Mesenteric fat pad (tissue), 1 donor: ENCODE data around the gene LIMS2. TPM values are rescaled to one million over a fixed set of nuclear protein-coding genes. Genes with fewer than 3 reads are reported as not detected.

Experiments used
- DNase-seq: peaks from one replicate; pipeline ENCODE4 v3.0.0-alpha.2; 2020; ENCODE audit warnings: low spot score
- total RNA-seq: library from RNA; stranded (reverse); fragmentation: NEBNext Ultra II Directional; extraction: Animal tissue kit (Norgen Biotek cat#: 25700); gene quantifications from one replicate; pipeline ENCODE4 v1.2.1, GENCODE V29; 2021
- donor health status: DM: yes; HTN: yes; CAD: no.

LIMS2 gene
- total RNA-seq, 1 donor from 2014 or later, result 70.6 TPM

DNA sequence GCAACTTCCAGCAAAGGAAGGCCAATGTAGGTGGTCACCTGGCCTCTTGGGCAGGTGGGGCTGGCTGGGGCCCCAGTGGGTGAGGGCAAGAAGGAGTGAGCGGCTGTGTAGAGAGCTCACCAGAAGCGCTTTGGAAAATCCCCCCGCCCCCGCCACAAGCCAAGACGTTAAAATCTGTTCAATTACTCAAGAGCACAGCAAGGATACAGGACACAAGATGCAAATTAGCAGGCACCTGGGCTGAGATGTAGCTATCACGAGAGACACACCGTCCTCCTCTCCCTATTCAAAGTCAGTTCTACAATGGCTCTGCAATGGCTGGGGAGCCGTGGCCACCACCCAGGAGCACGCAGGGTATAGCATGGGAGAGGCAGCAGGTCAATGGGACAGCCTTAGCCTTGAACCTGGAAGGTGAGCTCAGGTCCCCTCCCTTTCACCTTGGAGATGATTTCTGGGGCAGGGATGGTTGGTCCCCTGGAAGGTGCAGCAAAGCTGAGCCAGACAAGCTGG, 67.9 kb downstream of the LIMS2 start:
- peak; percentile 28 for DNase-seq

DNA sequence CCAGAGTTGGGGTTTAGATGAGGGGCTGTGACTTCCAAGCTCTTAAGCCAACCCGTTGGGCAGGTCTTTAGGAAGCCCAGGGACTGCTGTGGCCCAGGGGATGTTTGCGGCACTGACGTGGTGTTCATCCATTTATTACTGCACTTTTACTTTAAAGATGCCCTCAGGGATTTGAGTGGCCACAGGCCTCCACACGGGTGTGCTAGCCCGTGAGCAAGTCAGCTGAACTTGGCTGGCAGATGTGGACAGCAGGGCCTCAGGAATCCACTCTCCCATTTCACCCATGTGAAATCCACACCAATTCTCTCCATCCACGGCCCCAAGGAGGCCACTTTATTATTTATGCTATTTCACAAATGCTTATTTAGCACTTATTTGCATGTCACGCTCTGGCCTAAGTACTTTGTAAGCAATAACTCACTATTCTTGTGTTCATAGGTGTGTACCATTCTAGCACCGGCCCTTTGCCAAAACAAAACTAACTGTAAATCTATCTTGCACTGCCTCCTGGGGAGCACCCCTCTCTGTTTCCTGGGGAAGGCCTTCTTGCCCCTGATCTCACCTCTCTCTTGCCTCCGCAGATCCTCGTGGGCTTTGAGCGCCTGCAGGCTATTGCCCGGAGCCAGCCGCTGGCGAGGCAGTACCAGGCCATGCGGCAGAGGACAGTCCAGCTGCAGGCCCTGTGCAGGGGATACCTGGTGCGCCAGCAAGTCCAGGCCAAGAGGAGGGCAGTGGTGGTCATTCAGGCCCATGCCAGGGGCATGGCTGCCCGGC, 68.5 kb downstream of the LIMS2 start:
- peak; percentile 86 for DNase-seq

DNA sequence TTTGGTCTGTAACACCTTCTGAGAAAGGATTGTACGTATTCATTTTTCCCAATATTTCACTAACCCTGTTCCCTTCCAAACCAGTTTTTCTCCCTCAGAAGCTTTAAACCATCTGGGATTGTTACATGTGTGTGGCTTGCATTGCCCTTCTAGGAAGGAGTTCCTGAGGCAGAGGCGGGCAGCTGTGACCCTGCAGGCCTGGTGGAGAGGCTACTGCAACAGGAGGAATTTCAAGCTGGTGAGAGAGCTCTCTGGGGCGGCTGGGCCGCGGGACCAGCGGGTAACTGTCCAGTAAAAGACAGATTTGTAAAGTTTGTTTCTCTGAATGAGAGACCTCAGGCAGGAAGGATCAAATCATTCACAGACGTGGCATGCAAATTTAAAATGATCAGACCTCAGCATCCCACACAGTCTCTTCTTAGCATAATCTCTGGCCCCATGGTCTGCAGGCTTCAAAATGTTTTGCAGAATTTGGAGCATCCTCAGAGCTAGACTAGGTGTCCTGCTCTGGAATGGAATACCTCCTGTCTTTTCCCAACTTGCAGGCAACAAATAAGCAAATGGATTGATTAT, 69.6 kb downstream of the LIMS2 start:
- peak; percentile 37 for DNase-seq

DNA sequence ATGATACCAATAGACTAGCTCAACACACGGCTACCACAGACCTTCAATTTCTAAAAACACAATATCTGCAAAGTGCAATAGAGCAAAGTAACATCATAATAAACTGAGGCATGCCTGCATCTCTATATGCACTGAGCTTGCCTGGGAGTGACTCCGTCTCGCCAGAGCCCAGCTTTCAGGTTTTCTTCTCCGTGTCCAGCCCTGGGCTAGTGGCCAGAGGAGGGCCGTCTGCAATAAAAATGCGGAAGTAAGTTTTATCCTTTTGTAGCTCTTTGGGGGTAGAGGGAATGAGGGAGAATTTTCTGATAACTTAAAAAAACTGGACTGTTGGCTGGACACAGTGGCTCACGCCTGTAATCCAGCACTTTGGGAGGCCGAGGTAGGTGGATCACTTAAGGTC, 70.3 kb downstream of the LIMS2 start:
- DNase-seq, result peak; percentile 55

DNA sequence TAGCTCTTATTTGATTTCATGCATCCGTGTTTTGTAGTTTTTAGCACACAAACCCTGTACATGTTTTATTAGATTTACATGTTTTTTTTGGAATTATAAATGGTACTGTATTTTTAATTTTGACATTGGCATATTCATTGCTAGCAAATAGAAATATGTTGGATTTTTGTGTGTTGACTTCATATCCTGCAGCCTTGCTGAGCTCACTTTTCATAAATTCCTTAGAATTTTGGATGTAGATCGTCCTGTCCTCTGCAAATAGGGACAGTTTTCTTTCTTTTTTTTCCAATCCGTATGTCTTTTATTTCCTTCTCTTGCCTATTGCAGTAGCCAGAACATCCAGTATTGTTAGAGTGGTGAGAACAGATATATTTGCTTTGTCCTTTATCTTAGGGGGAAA, 76.1 kb downstream of the LIMS2 start:
- no peak for DNase-seq

DNA sequence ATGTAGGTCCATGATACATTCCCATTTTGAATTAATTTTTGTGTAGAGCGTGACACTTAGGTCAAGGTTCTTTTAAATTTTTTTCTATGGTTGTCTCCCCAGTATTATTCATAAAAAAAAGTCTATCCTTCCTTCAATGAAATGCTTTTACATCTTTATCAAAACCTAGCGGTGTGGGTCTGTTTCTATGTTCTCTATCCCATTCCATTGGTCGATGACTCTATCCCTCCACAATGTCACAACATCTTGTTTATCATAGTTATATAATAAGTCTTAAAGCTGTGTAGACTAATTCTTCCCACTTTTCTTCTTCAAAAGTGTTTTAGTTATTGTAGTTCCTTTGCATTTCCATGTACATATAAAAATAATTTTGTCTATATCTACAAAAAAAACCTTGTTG, 76.6 kb downstream of the LIMS2 start:
- DNase-seq, result no peak

DNA sequence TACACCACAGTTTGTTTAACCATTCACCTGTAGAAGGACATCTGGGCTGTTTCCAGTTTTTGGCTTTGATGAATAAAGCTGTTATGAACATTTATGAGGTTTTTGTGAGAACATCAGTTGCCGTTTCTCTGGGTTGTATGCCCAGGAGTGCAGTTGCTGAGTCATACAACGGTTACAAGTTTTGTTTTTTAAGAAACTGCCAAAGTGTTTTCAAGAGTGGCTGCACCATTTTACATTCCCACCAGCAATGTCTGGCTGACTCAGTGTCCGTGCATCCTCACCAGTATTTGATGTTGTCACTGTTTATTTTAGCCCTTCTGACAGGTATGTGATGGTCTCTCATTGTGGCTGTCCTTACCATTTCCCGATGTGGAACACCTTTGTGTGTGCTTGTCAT, 77.3 kb downstream of the LIMS2 start:
- no peak for DNase-seq

DNA sequence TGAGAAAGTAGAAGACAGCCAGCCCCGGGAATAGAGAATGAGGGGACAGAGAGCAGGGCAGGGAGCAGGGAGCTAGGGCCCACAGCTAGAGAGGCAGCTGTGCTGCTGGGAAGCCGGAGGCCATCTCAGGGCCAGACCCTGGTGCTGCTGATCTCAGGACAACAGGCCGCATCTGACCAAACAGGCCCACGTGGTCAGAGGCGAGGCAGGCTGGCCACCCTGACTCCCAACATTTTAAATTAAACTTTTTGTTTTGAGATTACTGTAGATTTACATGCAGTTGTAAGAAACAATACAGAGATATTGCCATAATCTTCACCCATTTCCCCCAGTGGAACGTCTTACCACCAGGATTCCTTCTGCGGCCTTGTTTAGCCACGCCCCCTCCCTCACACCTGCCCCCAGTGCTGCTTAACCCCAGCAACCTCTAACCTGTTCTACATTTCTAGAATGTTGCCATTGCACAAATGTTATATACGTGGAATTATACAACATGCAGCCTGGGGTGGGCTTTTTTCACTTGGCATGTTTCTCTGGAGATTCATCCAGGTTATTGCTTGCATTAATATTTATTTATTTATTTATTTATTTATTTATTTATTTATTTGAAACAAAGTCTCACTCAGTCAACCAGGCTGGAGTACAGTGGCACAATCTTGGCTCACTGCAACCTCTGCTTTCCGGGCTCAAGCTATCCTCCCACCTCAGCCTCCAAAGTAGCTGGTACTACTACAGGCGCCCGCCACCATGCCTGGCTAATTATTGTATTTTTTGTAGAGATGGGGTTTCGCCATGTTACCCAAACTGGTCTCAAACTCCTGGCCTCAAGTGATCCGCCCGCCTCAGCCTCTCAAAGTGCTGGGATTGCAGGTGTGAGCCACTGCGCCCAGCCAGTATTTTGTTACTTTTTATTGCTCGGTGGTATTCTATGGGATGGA, 78.0 kb downstream of the LIMS2 start:
- peak; percentile 69 for DNase-seq

DNA sequence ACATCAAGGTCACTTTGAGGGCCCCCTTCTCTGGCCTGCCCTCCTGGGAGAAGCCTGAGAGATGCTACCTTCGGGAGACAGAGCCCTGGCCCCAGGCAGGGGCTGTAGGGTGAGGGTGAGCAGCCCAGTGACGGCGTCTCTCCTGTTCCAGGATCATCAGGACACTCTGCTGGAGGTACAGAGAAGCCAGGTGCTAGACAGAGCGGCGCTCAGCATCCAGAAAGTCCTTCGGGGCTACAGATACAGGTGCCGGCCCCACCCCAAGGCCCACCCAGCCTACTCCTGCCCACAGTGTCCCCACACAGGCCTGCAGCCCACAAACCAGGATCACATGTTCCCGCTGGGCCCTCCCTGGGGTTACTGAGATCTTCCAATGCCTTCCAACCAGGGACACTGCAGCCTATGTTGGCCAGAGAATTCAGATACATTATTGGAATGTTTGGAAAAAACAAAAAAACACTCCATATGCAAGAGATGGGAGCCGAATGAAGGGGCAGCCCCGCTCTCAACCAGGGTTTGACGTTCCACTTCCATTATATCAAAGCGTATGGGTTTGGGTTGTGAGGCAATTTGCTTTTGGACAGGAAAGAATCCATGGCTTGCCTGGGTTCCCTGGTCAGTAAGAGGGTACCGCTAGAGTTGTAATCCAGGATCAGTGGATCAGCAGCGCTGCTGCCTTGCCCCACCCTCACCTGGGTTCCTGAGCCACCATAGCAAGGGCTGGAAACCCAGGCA, 78.9 kb downstream of the LIMS2 start:
- DNase-seq, result peak; percentile 64

DNA sequence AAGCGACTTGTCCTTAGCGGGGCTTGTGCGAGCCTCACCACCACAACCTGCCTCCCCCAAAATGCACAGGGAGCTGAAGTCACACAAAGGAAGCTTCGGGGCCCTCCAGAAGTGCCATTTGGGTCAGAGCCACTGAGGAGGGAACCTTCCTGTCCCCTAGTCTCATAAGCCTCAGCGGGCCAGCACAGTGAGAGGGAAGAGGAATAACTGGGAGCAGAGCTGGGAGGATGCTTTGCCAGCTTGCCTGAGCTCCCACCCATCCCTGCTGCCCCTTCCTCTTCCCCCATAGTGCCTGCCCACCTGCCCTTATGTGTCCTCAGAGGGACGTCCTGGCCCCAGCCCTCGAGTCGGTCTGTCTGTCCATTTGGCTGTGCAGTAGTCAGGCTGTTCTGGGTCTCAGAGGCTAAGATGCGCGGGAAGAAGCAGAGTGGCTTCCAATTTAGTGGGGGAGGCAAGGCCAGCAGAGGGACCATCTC, 81.2 kb downstream of the LIMS2 start:
- DNase-seq, result peak; percentile 64

DNA sequence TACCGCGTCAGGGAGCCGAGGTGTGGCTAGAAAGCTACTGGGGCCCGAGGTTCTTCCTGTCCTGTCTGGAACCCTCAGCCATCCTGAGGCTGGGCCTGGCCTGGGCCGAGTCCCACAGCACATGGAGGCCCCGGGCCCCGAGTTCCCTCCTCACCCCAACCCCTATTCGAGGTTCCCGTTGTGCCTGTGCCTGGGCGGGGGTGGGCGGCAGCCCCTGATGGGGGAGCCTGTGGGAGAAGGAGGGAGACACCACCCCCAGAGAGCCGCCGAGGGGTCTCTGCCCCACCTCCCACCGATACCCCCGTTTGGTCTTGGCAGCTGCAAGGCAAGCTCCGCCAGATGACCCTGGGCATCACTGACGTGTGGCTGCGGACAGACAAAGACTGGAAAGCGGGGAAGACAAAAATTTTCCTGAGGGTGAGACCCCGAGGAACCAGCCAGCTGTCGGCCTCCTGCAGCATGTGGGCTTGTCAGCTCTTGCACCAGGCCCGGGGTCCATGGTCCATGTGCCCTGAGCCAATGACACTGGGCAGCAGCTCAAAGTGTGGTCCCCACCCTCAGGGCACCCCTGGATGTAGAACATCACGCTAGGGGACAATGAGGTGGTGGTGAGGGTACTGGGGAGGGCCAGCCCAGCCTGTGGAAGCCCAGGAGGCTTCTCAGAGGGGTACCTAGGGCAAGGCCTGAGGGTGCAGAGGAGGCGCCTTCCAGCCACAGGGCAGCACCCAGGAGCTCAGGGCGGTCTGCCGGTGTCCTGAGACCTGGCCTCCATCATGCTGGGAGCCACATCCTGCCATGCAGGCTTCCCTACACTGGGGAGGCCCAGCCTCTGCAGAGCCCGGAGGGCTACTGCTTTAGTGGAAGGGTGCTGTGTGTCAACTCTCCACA, 81.9 kb downstream of the LIMS2 start:
- DNase-seq, result peak; percentile 88

DNA sequence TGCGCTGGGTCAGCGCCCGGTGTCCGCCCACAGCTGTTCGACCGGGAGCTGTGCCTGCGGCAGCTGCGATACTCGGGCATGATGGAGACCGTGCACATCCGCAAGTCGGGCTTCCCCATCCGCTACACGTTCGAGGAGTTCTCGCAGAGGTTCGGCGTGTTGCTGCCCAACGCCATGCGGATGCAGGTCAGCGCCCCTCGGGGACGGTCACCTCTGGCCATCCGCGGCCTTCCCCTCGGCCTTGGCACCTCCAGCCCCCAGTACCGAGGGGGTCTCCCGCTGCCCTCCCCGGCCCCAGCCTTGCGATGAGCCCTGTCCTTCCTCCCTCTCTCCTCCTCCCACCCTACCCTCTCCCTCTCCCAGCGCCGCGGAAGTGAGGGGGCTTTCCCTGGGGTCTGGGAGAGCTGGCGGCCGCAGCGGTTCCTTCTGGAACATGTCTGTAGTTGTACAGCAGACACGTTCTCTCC, 82.5 kb downstream of the LIMS2 start:
- peak; percentile 81 for DNase-seq

DNA sequence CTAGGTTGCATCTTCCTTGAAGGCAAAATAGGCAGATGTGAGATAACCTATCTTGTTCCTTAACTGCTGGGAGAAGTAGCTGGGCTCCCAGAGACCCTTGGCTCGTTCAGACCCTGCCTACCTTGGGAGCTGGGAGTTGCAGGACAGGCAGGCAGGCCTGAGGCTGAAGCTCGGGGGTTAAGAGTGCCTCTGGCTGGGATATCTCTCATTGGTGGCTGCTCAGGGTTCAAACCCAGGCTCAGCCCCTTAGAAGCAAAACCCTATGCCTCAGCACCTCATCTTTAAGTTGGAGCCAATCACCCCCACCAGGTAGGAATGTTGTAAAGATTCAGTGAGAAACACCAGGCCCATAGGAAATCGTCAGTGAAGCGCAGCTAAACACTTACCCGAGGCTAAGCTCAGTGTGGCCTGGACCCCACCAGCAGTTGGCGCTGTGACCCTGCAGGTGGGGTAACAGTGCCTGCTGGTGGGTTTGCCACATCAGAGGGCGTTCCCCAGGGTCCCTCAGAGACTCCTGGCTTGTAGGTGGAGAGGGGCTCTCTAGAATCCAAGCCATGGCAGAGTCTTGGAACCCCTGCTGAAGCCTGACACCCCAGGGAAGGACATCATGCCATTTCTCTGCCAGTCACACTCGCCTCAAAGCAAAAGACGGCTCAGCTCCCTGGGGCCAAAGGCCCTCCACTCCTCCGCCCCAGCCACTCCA, 84.0 kb downstream of the LIMS2 start:
- peak; percentile 85 for DNase-seq

DNA sequence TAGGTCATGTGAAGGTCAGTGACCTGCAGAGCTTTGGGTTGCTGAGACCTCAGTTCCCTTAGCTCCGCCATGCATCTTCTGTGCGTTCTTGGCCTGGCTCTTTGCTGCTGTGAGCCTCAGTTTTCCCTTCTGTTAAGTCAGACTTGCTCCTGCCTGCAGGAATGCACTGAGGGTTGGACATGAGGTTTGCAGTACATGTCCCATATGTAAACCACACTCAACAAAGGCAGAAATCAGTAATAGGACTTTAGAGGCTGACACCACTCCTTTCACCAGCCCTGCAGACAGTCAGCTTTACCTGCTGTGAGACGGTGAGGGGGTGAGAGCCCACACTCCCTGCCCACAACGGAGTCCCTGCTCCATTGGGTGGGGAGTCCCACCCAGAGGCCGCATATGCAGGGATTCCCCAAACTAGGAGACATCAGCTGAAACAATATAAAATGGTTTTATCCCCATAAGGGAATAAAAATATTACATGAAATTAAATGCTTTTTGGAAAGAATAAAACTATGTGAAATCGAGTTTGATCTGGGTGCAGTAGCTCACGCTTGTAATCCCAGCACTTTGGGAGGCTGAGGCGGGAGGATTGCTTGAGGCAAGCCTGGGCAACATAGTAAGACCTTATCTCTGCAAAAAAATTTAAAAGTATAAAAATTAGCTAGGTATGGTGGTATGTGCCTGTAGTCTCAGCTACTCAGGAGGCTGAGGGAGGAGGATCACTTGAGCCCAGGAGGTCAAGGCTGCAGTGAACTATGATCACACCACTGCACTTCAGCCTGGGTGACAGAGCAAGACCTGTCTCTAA, 84.7 kb downstream of the LIMS2 start:
- peak; percentile 35 for DNase-seq

DNA sequence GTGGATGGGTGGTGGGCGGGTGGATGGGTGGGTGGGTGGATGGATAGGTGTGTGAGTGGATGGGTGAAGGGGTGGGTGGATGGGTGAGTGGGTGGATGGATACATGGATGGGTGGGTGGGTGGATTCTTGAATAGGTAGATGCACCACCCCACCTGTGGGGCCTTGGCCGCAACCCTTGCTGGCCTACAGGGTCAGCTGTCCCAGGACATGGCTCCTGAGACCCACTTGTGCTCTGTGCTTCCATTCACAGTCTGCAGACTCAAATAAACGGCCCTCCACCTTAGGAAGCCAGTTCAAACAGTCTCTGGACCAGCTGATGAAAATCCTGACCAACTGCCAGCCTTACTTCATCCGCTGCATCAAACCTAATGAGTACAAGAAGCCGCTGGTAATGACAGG, 85.5 kb downstream of the LIMS2 start:
- DNase-seq, result no peak

DNA sequence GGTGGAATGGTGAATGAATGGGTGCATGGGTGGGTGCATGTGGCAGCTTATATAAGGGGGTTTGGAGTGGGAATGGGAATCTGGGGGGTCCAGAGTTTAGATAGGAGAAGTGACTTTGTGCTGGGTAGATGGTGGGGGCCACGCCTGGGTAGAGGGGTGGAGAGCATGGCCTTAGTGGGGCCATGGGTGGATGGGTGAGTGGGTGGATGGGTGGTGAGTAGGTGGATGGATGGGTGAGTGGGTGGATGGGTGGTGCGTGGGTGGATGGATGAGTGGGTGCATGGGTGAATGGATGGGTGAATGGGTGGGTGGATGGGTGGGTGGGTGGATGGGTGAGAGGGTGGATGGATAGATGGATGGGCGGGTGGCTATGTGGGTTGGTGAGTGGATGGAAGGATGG, 86.0 kb downstream of the LIMS2 start:
- peak; percentile 24 for DNase-seq
